ENCODE data around the gene DNAJB13.

GRCh38 chr11:74005721-74006517, 55.1 kb downstream of the DNAJB13 start:
- TF ChIP-seq POLR2A (IDR thresholded peaks at IDR 0.05; ENCODE audit: insufficient read depth in 1 of 2, low read depth in 2 of 2, low read length in 2 of 2) (no peak), CTCF (CRISPR knock-in tag; IDR thresholded peaks at IDR 0.05) (no peak), BCLAF1 (IDR thresholded peaks at IDR 0.05) (no peak), KIAA2018 (CRISPR knock-in tag; IDR thresholded peaks at IDR 0.05; ENCODE audit: borderline replicate concordance) (no peak), ZNF414 (CRISPR knock-in tag; IDR thresholded peaks at IDR 0.05) (no peak), ATF7 (IDR thresholded peaks at IDR 0.05) (no peak), ATF7 (CRISPR knock-in tag; IDR thresholded peaks at IDR 0.05) (no peak)

All from HepG2 (cell line).